Adrenal gland (tissue), 12 donors: Measurements from ENCODE around the gene FAM43B. TPM values are rescaled to one million over a fixed set of nuclear protein-coding genes. Genes with fewer than 3 reads are reported as not detected.

ENCODE experiments used
- DNase-seq, 7 donors: peaks; one replicate each; pipeline ENCODE4 v3.0.0-alpha.2; 2019 to 2020
- H3K27ac ChIP-seq, 5 donors: fragments of 200-600 bp; sonication (generic) in 4 of 5; 1 replicate in 3 of 5; 2 replicates in 2 of 5; pipeline versions ENCODE4 v1.5.1 to v1.8.0; 2016 to 2020; ENCODE audit warnings: mild to moderate bottlenecking in 1 of 5
- H3K27me3 ChIP-seq: fragments of 200-600 bp; 2 replicates; pipeline ENCODE4 v1.8.0; 2021
- H3K36me3 ChIP-seq, 2 donors: fragments of 200-600 bp; replicated peaks in 1 of 2; 1 replicate in 1 of 2; 2 replicates in 1 of 2; pipeline versions ENCODE4 v1.5.1 to v1.8.0; 2018 to 2022
- H3K4me1 ChIP-seq, 2 donors: fragments of 200-600 bp; replicated peaks in 1 of 2; 1 replicate in 1 of 2; 2 replicates in 1 of 2; pipeline versions ENCODE4 v1.5.1 to v1.8.0; 2018 to 2021
- H3K4me3 ChIP-seq, 4 donors: fragments of 200-600 bp; sonication (generic) in 3 of 4; one replicate each; pipeline ENCODE4 v1.5.1; 2016 to 2018
- H3K9me3 ChIP-seq, 3 donors: fragments of 200-600 bp; sonication (generic) in 1 of 3; replicated peaks in 1 of 3; 1 replicate in 2 of 3; 2 replicates in 1 of 3; pipeline versions ENCODE4 v1.5.1 to v1.8.0; 2016 to 2021
- POLR2A ChIP-seq, 2 donors: fragments of 450-650 bp; IDR thresholded peaks; one replicate each; pipeline ENCODE4 v1.6.1; 2017; ENCODE audit warnings: antibody characterized with exemption in 2 of 2, mild to moderate bottlenecking in 2 of 2, moderate library complexity in 1 of 2
- WGBS, 4 donors: extraction: QIAGEN DNeasy Blood & Tissue Kit in 2 of 4; methylation state at CpG; one replicate each; pipeline versions ENCODE4 v1.1.5 to v1.1.7; 2013 to 2017; 5-methylcytosine and 5-hydroxymethylcytosine counted together
- intact Hi-C, 2 donors: fragments of 100-400 bp; cut with DNase I; formaldehyde crosslinking; loops; one replicate each; pipeline versions ENCODE4 v1.14.1 to v1.15.0; 2022 to 2023
- polyA plus RNA-seq, 3 donors: library from polyadenylated mRNA; stranded (reverse); fragments of 200-250 nt in 2 of 3; fragments of 350-450 nt in 1 of 3; fragmentation: Illumina TruSeq in 1 of 3; extraction: RNeasy Lipid Tissue Mini Kit (QIAGEN cat#74804) in 1 of 3; gene quantifications; one replicate each; pipeline ENCODE4 v1.2.3, GENCODE V29; 2013 to 2014
- total RNA-seq, 9 donors: library from RNA; depleted of rRNA in 4 of 9; stranded (reverse); fragments of >200 nt in 4 of 9; fragments of 120-200 nt in 1 of 9; fragmentation: NEBNext Ultra II Directional in 1 of 9; extraction: Animal tissue kit (Norgen Biotek cat#: 25700) in 1 of 9; gene quantifications; one replicate each; pipeline versions ENCODE4 v1.1.0 to v1.2.4, GENCODE V29; 2013 to 2023
- TF ChIP-seq, protein P1 (sequence below), 6 experiments: fragments of 450-650 bp in 4 of 6; fragments of 200-600 bp in 2 of 6; sonication (generic) in 1 of 6; IDR thresholded peaks; 1 replicate in 5 of 6; 2 replicates in 1 of 6; pipeline versions ENCODE4 v1.5.1 to v1.8.0; 2016 to 2021; ENCODE audit warnings: antibody characterized with exemption in 6 of 6, mild to moderate bottlenecking in 2 of 6, moderate library complexity in 1 of 6
- donor health status: healthy with polysubstance abuse.
- donor health status: Bipolar disorder and iron deficiency.
- donor health status: DM: yes; HTN: yes; CAD: no.
- donor health status: DM: no; HTN: no; CAD: no.
- donor health status: DM: no; HTN: no; CAD: no.
- donor health status: DM: yes; HTN: yes; CAD: no.

The FAM43B gene
- total and polyA plus RNA-seq, 12 donors, result 2.2 to 67.7 (median 38.2) TPM

- Histone ChIP-seq H3K9me3 (no peaks in the 10 kb centered on the region), H3K27ac (no peak overlapping the region), H3K27me3 (no peaks in the 10 kb centered on the region), H3K36me3 (no peaks in the 10 kb centered on the region), H3K4me3 (no peak overlapping the region), H3K4me1 (peaks cover 1 to 3% of the 10 kb centered on the region in 2 donors)
- no peak for DNase-seq
- 40 to 100% (median 63%) methylated on average over 1 of the region's 1 CpG for WGBS, 4 donors
- no peak for TF ChIP-seq POLR2A (IDR thresholded peaks at IDR 0.05)
- TF ChIP-seq, protein P1, sequence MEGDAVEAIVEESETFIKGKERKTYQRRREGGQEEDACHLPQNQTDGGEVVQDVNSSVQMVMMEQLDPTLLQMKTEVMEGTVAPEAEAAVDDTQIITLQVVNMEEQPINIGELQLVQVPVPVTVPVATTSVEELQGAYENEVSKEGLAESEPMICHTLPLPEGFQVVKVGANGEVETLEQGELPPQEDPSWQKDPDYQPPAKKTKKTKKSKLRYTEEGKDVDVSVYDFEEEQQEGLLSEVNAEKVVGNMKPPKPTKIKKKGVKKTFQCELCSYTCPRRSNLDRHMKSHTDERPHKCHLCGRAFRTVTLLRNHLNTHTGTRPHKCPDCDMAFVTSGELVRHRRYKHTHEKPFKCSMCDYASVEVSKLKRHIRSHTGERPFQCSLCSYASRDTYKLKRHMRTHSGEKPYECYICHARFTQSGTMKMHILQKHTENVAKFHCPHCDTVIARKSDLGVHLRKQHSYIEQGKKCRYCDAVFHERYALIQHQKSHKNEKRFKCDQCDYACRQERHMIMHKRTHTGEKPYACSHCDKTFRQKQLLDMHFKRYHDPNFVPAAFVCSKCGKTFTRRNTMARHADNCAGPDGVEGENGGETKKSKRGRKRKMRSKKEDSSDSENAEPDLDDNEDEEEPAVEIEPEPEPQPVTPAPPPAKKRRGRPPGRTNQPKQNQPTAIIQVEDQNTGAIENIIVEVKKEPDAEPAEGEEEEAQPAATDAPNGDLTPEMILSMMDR (IDR thresholded peaks at IDR 0.05), result no peak
- intact Hi-C loops, result no loop called here
These were observed 8.6 kb downstream of the FAM43B start for GRCh38 chr1:20560966-20561365.

- TF ChIP-seq POLR2A (IDR thresholded peaks at IDR 0.05), result no peak
- TF ChIP-seq, protein P1 (IDR thresholded peaks at IDR 0.05), result no peak
- H3K9me3 ChIP-seq, result no peaks in the 10 kb centered on the region
- H3K4me3 ChIP-seq, result no peak overlapping the region
- H3K27me3 ChIP-seq, result no peaks in the 10 kb centered on the region
- intact Hi-C loops, result no loop called here
- H3K4me1 ChIP-seq, result no peaks in the 10 kb centered on the region
- H3K27ac ChIP-seq, result no peak overlapping the region
- DNase-seq, result no peak
- no peaks in the 10 kb centered on the region for H3K36me3 ChIP-seq
- 59 to 62% (median 61%) methylated on average over 4 of the region's 4 CpGs for WGBS, 4 donors
These were observed 12.9 kb downstream of the FAM43B start for GRCh38 chr1:20565234-20565633.

DNA sequence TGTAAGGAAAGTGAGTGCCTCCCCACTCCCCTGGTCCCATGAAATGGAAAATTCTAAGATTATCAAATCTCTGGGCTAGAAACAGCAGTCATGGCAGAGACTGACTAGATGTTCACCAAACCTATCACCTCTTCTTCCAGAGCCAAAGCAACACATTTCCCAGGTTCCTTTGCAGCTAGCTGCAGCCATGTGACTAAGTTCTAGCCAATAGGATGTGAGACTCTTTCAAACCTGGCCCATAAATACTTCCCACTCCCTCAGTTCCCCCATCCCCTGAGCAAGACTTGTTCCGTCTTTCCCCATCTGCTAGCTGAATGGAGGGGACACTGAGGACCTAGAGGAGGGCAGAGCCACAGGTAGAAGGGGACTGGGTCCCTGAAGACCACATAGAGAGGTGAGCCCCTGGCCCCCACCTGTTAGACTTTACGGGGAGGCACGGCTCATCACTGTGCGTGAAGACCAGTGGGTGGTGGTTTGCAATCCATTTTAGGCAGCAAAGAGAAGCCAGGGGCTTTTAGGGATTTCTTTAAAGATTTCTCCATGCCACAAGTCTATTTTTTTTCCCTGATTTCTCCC is 17.2 kb downstream of the FAM43B start:
- intact Hi-C loops, result no loop called here
- no peaks in the 10 kb centered on the region for H3K27me3 ChIP-seq
- H3K9me3 ChIP-seq, result no peaks in the 10 kb centered on the region
- no peak for DNase-seq
- WGBS, 4 donors, result 84 to 94% (median 88%) methylated on average over 4 of the region's 4 CpGs
- H3K27ac ChIP-seq, result no peak overlapping the region
- no peaks in the 10 kb centered on the region for H3K4me1 ChIP-seq
- H3K36me3 ChIP-seq, result no peaks in the 10 kb centered on the region
- TF ChIP-seq POLR2A (IDR thresholded peaks at IDR 0.05), result no peak
- TF ChIP-seq, protein P1 (IDR thresholded peaks at IDR 0.05), result no peak
- H3K4me3 ChIP-seq, result no peak overlapping the region

DNA sequence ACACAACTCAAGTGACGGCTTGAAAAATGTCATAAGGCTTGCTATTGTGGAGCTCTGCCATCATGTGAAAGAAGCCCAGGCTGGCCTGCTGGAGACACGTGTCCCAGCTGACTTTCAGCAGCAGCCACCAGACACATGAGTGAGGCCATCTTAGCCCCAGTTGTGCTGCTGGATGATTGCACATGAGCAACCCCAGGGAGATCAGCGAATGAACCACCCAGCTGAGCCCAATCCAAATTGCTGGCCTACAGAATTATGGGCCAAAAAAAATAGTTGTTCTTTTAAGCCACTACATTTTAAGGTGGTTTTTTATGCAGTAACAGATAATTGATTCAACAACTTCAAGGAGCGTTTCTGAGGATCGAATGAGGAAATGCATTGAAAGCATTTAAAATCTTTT is 19.1 kb downstream of the FAM43B start:
- H3K27me3 ChIP-seq, result no peaks in the 10 kb centered on the region

More for the DNA sequence above, 19.1 kb downstream of the FAM43B start:
- Histone ChIP-seq H3K4me1 (no peaks in the 10 kb centered on the region), H3K27ac (no peak overlapping the region), H3K4me3 (no peak overlapping the region), H3K36me3 (no peaks in the 10 kb centered on the region), H3K9me3 (no peaks in the 10 kb centered on the region)
- intact Hi-C loops, result no loop called here
- no peak for DNase-seq
- no peak for TF ChIP-seq POLR2A (IDR thresholded peaks at IDR 0.05)
- TF ChIP-seq, protein P1 (IDR thresholded peaks at IDR 0.05), result no peak
- WGBS, 4 donors, result 85 to 97% (median 88%) methylated on average over 5 of the region's 5 CpGs
